ENCODE data around the gene LHPP.

The LHPP gene

GRCh38 chr10:124472071-124472470, 10.4 kb downstream of the LHPP start:
- Mint-ChIP-seq H3K9me3 (no peaks in the 10 kb centered on the region), H3K27me3 (no peaks in the 10 kb centered on the region), H3K27ac (no peak overlapping the region), H3K4me1 (peaks cover 5% of the 10 kb centered on the region), H3K4me3 (no peak overlapping the region), H3K36me3 (ENCODE audit: low read depth) (no peaks in the 10 kb centered on the region)
- ATAC-seq (no peak), DNase-seq (no peak)

DNA sequence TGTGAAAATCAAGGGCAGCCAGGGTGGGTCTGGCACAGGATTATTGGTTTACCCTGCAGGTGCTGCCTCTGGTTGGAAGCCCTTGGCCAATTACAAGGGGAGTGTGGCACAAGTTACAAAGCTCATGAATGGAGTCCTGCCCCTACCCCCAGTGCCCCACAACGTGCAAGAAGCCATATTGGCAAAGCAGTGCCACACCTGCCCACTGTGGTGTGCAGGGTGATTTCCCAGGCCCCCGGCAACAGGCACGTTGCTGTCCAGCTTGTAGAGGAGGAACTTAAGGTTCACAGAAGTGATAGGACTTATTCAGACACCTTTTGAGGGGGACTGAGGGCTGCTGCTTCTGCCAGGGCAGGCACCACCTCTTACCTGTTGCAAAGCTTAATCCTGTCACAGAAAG, 11.4 kb downstream of the LHPP start:
- Mint-ChIP-seq H3K27me3 (no peaks in the 10 kb centered on the region), H3K9me3 (no peaks in the 10 kb centered on the region), H3K4me3 (no peak overlapping the region), H3K27ac (no peak overlapping the region), H3K4me1 (peaks cover 5% of the 10 kb centered on the region), H3K36me3 (ENCODE audit: low read depth) (no peaks in the 10 kb centered on the region)
- no peak for DNase-seq
- no peak for ATAC-seq

- Mint-ChIP-seq H3K27ac (no peak overlapping the region), H3K9me3 (no peaks in the 10 kb centered on the region), H3K36me3 (ENCODE audit: low read depth) (no peaks in the 10 kb centered on the region), H3K4me1 (peaks cover 5% of the 10 kb centered on the region), H3K27me3 (no peaks in the 10 kb centered on the region), H3K4me3 (no peak overlapping the region)
- DNase-seq (no peak), ATAC-seq (no peak)
Measured at GRCh38 chr10:124474514-124475070, 13.0 kb downstream of the LHPP start.

DNA sequence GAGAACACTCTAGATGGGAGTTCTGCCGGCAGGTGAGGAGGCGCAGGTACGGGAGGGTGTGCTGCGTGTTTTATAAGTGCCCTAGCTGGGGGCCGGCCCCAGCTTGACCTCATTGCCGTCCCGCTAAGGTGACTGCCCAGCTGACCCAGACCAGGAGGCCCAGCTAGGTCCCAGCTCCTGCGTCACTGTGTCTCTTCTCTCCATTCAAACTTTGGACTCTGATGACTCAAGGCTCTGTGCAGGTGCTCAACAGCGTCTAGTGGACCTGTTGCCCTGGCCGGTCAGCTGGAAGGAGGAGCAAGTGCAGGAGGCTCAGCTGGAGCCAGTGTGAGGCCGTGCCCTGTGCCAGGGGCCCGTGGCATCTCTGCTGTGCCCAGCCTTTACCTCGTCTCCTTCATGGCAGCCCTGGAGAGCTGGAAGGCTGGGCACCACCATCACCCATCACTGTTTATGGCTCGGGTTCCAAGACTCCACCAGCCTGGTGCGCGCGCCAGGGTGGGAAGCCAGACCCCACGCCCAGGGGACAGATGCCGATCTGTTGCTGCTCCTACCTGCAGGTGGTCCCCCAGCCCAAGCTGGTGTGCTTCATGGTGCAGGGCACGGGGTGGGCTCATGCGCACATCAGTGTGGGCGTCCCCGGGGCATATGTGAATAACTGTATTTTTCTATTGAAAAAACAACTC, 14.6 kb downstream of the LHPP start:
- Mint-ChIP-seq H3K27ac (no peak overlapping the region), H3K4me1 (peaks cover 5% of the 10 kb centered on the region), H3K27me3 (no peaks in the 10 kb centered on the region), H3K36me3 (ENCODE audit: low read depth) (no peaks in the 10 kb centered on the region), H3K4me3 (no peak overlapping the region), H3K9me3 (no peaks in the 10 kb centered on the region)
- ATAC-seq (no peak), DNase-seq (no peak)

DNA sequence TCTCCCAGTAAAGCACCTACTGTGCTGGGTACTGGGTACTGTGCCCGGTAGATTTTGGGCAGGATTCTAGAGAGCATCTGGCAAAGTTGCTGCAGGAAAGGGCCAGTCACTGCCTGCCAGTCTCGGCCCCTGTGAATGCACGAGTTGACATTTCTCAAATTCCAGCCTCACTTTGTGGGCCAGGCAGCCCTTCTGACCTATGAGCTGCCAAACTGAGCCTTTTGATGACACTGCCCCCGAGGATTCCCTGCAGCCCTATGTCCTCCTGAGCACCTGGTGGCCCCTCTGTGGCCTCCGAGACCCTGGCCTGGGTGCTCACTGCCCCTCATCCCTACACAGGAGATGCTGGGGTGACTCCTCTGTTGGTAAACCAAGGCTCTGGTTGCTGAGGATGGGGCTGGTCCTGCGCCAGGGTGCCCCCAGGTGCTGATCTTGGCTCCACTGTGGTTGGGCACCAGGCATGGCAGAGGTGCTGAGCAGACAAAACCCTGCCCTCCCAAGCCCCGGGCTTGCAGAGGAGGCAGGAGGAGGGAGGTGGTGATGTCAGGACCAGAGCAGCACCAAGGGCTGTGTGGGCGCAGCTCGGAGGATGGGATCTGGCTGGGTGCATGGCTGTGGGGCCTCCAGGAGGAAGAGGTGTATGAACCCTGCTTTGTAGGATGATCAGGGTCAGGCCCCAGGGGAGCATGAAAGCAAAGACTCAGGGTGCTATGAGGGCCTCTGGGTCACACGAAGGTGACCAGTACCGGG, 16.2 kb downstream of the LHPP start:
- ATAC-seq (no peak), DNase-seq (no peak)
- Mint-ChIP-seq H3K9me3 (no peaks in the 10 kb centered on the region), H3K27me3 (no peaks in the 10 kb centered on the region), H3K4me3 (no peak overlapping the region), H3K36me3 (ENCODE audit: low read depth) (no peaks in the 10 kb centered on the region), H3K4me1 (peaks cover 5% of the 10 kb centered on the region), H3K27ac (no peak overlapping the region)

- Mint-ChIP-seq H3K36me3 (ENCODE audit: low read depth) (no peaks in the 10 kb centered on the region), H3K9me3 (no peaks in the 10 kb centered on the region), H3K4me3 (no peak overlapping the region), H3K27ac (no peak overlapping the region), H3K4me1 (peaks cover 2% of the 10 kb centered on the region), H3K27me3 (no peaks in the 10 kb centered on the region)
- ATAC-seq (no peak), DNase-seq (no peak)
Measured at GRCh38 chr10:124478515-124478914, 16.9 kb downstream of the LHPP start.

GRCh38 chr10:124480860-124481259, 19.2 kb downstream of the LHPP start:
- DNase-seq = no peak
- Mint-ChIP-seq H3K36me3 (ENCODE audit: low read depth) (no peaks in the 10 kb centered on the region), H3K4me3 (no peak overlapping the region), H3K27me3 (no peaks in the 10 kb centered on the region), H3K4me1 (no peaks in the 10 kb centered on the region), H3K9me3 (peaks cover 2% of the 10 kb centered on the region), H3K27ac (no peak overlapping the region)
- no peak for ATAC-seq

DNA sequence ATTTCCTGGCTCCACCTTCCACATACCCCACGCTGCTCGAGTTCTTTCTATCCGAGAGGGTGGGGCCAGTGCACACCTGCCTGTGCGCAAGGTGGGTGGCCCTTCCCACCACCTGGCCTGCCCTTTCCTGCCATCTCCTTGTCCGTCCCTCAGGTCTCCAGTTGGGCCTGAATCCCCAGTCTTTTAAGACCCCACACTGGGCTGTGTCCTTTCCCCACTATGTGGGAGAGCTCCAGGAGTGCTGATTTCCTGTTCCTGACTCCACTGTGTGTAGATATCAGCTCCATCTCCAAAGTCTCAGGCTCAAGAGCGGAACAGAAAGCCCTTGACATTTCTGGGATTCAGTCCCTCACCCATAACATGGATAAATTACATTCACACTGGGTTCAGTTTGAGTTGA, 20.1 kb downstream of the LHPP start:
- Mint-ChIP-seq H3K27me3 (no peaks in the 10 kb centered on the region), H3K4me1 (no peaks in the 10 kb centered on the region), H3K27ac (no peak overlapping the region), H3K36me3 (ENCODE audit: low read depth) (no peaks in the 10 kb centered on the region), H3K9me3 (peaks cover 4% of the 10 kb centered on the region), H3K4me3 (no peak overlapping the region)
- ATAC-seq (no peak), DNase-seq (no peak)

DNA sequence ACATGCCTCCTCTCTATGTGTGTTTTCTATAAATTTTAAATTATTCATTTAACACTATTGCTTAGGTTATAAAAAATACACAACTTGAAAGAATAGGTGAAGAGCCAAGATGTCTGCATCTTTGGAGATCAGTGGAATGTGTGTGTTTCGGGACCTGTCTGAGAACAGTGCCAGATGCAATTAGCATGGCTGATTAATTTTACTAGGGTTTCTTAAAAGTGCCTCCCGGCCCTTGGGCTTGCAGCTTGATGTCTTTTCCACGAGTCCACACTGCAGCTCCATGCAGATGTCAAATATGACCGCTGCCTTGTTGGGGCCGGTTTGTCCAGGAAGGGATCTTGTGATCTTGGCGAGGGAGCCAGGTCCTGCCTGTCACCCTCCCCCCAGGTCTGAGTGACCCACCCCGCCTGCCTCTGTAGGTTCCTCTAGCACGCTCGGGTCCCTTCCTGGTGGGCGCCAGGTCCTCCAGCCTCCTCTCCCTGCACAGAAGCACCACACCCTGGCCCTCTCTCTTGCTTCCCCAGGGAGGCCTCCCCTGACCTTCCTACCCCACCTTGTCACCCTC, 20.7 kb downstream of the LHPP start:
- DNase-seq (no peak), ATAC-seq (no peak)
- H3K27me3 Mint-ChIP-seq = no peaks in the 10 kb centered on the region
- no peaks in the 10 kb centered on the region for H3K4me1 Mint-ChIP-seq
- no peak overlapping the region for H3K4me3 Mint-ChIP-seq
- no peaks in the 10 kb centered on the region for H3K36me3 Mint-ChIP-seq (ENCODE audit: low read depth)
- H3K9me3 Mint-ChIP-seq = peaks cover 4% of the 10 kb centered on the region
- H3K27ac Mint-ChIP-seq = no peak overlapping the region

DNA sequence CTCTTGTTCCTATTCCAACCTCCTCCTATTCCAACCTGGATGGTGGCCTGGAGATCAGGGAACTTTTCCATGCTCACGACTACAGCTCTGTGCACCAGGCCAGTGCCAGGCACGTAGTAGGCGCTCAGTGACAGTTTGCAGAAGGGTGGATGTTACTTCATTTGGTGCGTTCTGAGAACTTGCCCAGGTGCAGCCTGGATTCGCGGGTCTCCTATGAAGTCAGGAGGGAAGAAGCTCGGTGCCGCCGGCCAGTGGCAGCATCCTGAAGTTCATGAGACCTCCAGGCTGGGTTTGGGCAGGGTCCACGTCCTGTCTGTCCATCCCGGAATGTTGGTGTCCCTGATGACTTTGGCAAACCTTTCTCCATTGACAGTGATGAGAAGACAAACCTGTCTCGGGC, 21.3 kb downstream of the LHPP start:
- H3K27me3 Mint-ChIP-seq = no peaks in the 10 kb centered on the region
- H3K27ac Mint-ChIP-seq = no peak overlapping the region
- H3K36me3 Mint-ChIP-seq (ENCODE audit: low read depth) = no peaks in the 10 kb centered on the region
- DNase-seq (no peak), ATAC-seq (no peak)
- peaks cover 4% of the 10 kb centered on the region for H3K9me3 Mint-ChIP-seq
- H3K4me3 Mint-ChIP-seq = no peak overlapping the region
- no peaks in the 10 kb centered on the region for H3K4me1 Mint-ChIP-seq

- Mint-ChIP-seq H3K27me3 (no peaks in the 10 kb centered on the region), H3K4me3 (no peak overlapping the region), H3K9me3 (peaks cover 4% of the 10 kb centered on the region), H3K4me1 (no peaks in the 10 kb centered on the region), H3K27ac (no peak overlapping the region), H3K36me3 (ENCODE audit: low read depth) (peaks cover 4% of the 10 kb centered on the region)
- DNase-seq (no peak), ATAC-seq (no peak)
Measured at GRCh38 chr10:124484031-124484430, 22.4 kb downstream of the LHPP start.

DNA sequence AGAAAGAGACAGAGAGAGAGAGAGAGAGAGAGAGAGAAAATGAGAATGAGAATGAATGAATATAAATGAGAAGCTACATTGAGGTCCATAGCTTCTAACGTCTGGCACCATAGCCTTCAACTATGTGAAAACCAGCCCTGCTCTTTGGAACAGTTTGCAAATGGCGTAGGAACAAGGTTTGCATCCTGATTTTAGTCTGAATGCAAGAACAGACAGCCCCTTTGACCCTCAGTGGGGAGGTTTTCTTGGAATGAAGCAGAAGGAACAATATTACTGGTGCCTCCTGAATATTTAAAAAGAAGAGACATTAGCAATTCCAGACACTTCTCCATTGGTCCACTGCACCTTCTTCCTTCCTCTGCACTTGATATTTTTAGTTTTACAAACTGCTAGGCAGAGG, 23.0 kb downstream of the LHPP start:
- H3K4me1 Mint-ChIP-seq = no peaks in the 10 kb centered on the region
- no peak overlapping the region for H3K27ac Mint-ChIP-seq
- H3K9me3 Mint-ChIP-seq = peaks cover 4% of the 10 kb centered on the region
- peaks cover 4% of the 10 kb centered on the region for H3K36me3 Mint-ChIP-seq (ENCODE audit: low read depth)
- DNase-seq = no peak
- no peak overlapping the region for H3K4me3 Mint-ChIP-seq
- ATAC-seq = no peak
- H3K27me3 Mint-ChIP-seq = no peaks in the 10 kb centered on the region

GRCh38 chr10:124486635-124487034, 25.0 kb downstream of the LHPP start:
- peaks cover 4% of the 10 kb centered on the region for H3K36me3 Mint-ChIP-seq (ENCODE audit: low read depth)
- peaks cover 4% of the 10 kb centered on the region for H3K9me3 Mint-ChIP-seq
- DNase-seq (no peak), ATAC-seq (no peak)
- no peaks in the 10 kb centered on the region for H3K4me1 Mint-ChIP-seq
- no peak overlapping the region for H3K4me3 Mint-ChIP-seq
- no peak overlapping the region for H3K27ac Mint-ChIP-seq
- no peaks in the 10 kb centered on the region for H3K27me3 Mint-ChIP-seq

- H3K36me3 Mint-ChIP-seq (ENCODE audit: low read depth) = peaks cover 4% of the 10 kb centered on the region
- ATAC-seq = no peak
- H3K27ac Mint-ChIP-seq = no peak overlapping the region
- H3K9me3 Mint-ChIP-seq = peaks cover under 1% of the 10 kb centered on the region
- H3K4me3 Mint-ChIP-seq = no peak overlapping the region
- no peak for DNase-seq
- H3K4me1 Mint-ChIP-seq = peaks cover 12% of the 10 kb centered on the region
- H3K27me3 Mint-ChIP-seq = no peaks in the 10 kb centered on the region
Measured at GRCh38 chr10:124491105-124491504, 29.5 kb downstream of the LHPP start.

DNA sequence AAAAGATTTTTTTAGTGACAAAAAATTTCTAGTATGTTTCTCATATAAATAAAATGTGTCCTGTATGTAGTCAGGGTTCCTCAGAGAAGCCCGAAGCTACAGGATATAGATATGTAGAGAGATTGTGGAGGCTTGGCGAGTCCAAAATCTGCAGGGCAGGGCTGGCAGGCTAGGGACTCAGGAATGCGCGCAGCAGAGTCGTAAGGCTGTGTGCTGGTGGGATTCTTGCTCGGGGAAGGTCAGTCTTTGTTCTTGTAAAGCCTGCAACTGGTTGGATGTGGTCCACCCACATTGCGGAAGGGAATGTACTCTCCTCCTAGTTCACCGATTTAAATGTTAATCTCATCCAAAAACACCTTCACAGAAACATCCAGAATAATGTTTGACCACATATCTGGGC, 30.6 kb downstream of the LHPP start:
- Mint-ChIP-seq H3K27ac (no peak overlapping the region), H3K27me3 (no peaks in the 10 kb centered on the region), H3K4me1 (peaks cover 12% of the 10 kb centered on the region), H3K4me3 (no peak overlapping the region), H3K36me3 (ENCODE audit: low read depth) (peaks cover 4% of the 10 kb centered on the region), H3K9me3 (no peaks in the 10 kb centered on the region)
- ATAC-seq = no peak
- no peak for DNase-seq

Data from activated naive CD8-positive, alpha-beta T cell treated with anti-CD3 and anti-CD28 coated beads, Interleukin-2, amount 50 U/mL, for 24 hours (primary cell).